PC-3 (cell line): Measurements from ENCODE around the gene CHST11. TPM values are rescaled to one million over a fixed set of nuclear protein-coding genes. Genes with fewer than 3 reads are reported as not detected.

Experiments
- ATAC-seq: fragments of 200-7000 bp; cut with Tn5 transposase; 2 replicates; pipeline ENCODE4 v1.9.1; 2020; ENCODE audit warnings: mild to moderate bottlenecking, moderate library complexity
- BruUV-seq: library from RNA; stranded (reverse); fragments of 400-500 nt; replicated peaks from 2 replicates; lab custom pipeline; 2021; lab: Mats Ljungman, UMichigan
- CTCF ChIA-PET: fragments of 300-600 bp; sonication (Branson Sonifier 250); formaldehyde crosslinking; loops from one replicate; lab custom pipeline; 2022; ENCODE audit warnings: antibody characterized with exemption; lab: Charles Lee
- POLR2A ChIA-PET: fragments of 300-600 bp; sonication (Branson Sonifier 250); formaldehyde crosslinking; loops from one replicate; lab custom pipeline; 2022; ENCODE audit warnings: antibody characterized with exemption; ENCODE audit not compliant: unreplicated experiment; lab: Charles Lee
- DNase-seq: peaks from one replicate; pipeline ENCODE4 v3.0.0-alpha.2; 2015
- H2AFZ ChIP-seq: fragments of 300-600 bp; sonication (generic); 2 replicates; pipeline ENCODE4 v1.6.0; 2016; ENCODE audit warnings: antibody characterized with exemption, low read length
- H3F3A ChIP-seq: fragments of 300-600 bp; sonication (generic); one replicate; pipeline ENCODE4 v1.6.0; 2017; ENCODE audit warnings: antibody characterized with exemption, low read length, control low read depth, mild to moderate bottlenecking; ENCODE audit not compliant: unreplicated experiment
- H3K27ac ChIP-seq: fragments of 300-600 bp; sonication (generic); 2 replicates; pipeline ENCODE4 v1.5.1; 2016; ENCODE audit warnings: mild to moderate bottlenecking, low read length
- H3K27me3 ChIP-seq: fragments of 300-600 bp; sonication (generic); 2 replicates; pipeline ENCODE4 v1.6.1; 2016; ENCODE audit warnings: low read length, mixed read lengths
- H3K36me3 ChIP-seq: fragments of 300-600 bp; sonication (generic); 2 replicates; pipeline ENCODE4 v1.6.1; 2016; ENCODE audit warnings: low read depth, mixed run types, low read length, mixed read lengths
- H3K4me1 ChIP-seq: fragments of 300-600 bp; sonication (generic); 2 replicates; pipeline ENCODE4 v1.5.1; 2016; ENCODE audit warnings: low read length; ENCODE audit not compliant: insufficient read depth
- H3K4me2 ChIP-seq: fragments of 300-600 bp; sonication (generic); 2 replicates; pipeline ENCODE4 v1.6.0; 2016; ENCODE audit warnings: low read length
- H3K4me3 ChIP-seq: fragments of 300-600 bp; sonication (generic); 2 replicates; pipeline ENCODE4 v1.5.1; 2016; ENCODE audit warnings: mild to moderate bottlenecking, low read length, mixed read lengths
- H3K79me2 ChIP-seq: fragments of 300-600 bp; sonication (generic); 2 replicates; pipeline ENCODE4 v1.6.1; 2017; ENCODE audit warnings: low read length, mixed read lengths
- H3K9ac ChIP-seq: fragments of 300-600 bp; sonication (generic); 2 replicates; pipeline ENCODE4 v1.6.0; 2016; ENCODE audit warnings: mild to moderate bottlenecking, low read length
- H3K9me2 ChIP-seq: fragments of 300-600 bp; sonication (generic); replicated peaks from 2 replicates; pipeline ENCODE4 v1.6.1; 2016; ENCODE audit warnings: mixed run types, low read length, mixed read lengths
- H3K9me3 ChIP-seq: fragments of 300-600 bp; sonication (generic); 2 replicates; pipeline ENCODE4 v1.6.1; 2016; ENCODE audit warnings: low read length, mixed read lengths
- H4K20me1 ChIP-seq: fragments of 300-600 bp; sonication (generic); 2 replicates; pipeline ENCODE4 v1.6.1; 2016; ENCODE audit warnings: low read length, mixed read lengths
- CTCF ChIP-seq: fragments of 300-600 bp; sonication (generic); conservative IDR thresholded peaks from 2 replicates; pipeline ENCODE4 v1.5.1; 2017; ENCODE audit warnings: antibody characterized with exemption, low read depth, mild to moderate bottlenecking, low read length
- EZH2 ChIP-seq: fragments of 300-600 bp; sonication (generic); IDR thresholded peaks from one replicate; pipeline ENCODE4 v1.6.1; 2017; ENCODE audit warnings: antibody characterized with exemption, mild to moderate bottlenecking, low read length; ENCODE audit not compliant: unreplicated experiment
- EZH2phosphoT487 ChIP-seq: fragments of 300-600 bp; sonication (generic); IDR thresholded peaks from 2 replicates; pipeline ENCODE4 v1.6.1; 2018; ENCODE audit warnings: mild to moderate bottlenecking, antibody characterized with exemption, low read length, borderline replicate concordance
- intact Hi-C: fragments of 100-400 bp; cut with micrococcal nuclease; formaldehyde crosslinking; loops from 2 replicates; pipeline ENCODE4 v1.9.0; 2023
- total RNA-seq: library from RNA; depleted of rRNA; stranded (reverse); fragments of >200 nt; gene quantifications from 2 replicates; pipeline ENCODE4 v1.2.3, GENCODE V29; 2014

The CHST11 gene
- total RNA-seq, 1 experiment from 2014 or later, result 53.5 TPM

DNA sequence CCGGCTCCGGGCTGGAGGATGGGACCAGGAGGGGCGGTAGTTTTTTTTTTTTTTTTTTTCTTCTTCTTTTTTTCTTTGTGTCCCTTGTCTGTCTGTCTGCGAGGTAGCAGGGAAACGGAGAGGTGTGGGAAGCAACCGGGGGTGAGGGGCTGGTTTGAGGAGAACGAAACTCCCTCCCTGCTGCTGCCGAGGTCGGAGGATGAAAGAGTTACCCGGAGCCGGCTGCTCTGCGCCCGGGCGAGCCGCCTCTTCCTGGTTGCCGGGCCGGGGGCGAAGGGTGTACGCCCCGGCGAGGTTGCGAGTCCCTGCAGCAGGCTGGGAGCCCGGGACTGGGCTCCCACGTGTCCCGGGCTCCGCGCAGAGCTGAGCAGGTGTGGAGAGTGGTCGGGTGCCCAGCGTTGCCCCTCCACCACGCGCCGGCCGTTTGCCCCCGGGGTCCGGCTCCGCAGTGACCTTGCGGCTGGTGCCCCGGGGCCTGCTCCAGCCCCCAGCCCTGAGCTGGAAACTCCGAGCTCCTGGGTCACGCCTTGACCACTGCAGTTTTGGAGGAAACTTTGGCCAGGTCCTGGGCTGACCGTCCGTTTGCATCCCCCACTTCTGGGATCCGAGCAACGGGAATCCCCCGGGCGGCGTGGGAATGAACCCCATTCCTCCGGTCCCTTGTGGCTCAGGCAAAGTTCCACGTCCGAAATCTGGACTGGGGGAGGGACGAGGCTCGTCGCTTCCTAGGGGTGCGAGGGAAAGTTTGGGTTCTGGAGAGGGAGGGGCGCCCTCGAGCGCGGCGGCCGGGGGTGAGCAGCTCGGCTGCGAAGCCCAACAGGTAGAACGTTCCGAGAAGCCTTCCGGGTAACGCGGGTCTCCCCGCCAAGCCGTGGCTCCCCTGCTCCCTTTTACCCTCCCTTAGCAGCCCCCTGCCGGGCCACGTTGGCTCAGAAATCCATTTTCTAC lies 1.3 kb downstream of the CHST11 start:
- H3F3A ChIP-seq, result no peaks in the 10 kb centered on the region
- intact Hi-C loops, result loop anchor here (1.0 to 10.0 kb wide), 5 partner anchors 77 to 419 kb away; no protein-coding TSS in a partner anchor
- H3K9me3 ChIP-seq, result no peaks in the 10 kb centered on the region
- H3K79me2 ChIP-seq, result peaks cover 53% of the 10 kb centered on the region
- peak overlapping the region; percentile 95 for H2AFZ ChIP-seq
- no peaks in the 10 kb centered on the region for H3K9me2 ChIP-seq
- H3K27me3 ChIP-seq, result no peaks in the 10 kb centered on the region
- CTCF ChIA-PET, result interaction anchor here (0.5 to 1.1 kb wide), 4 partner anchors 76 to 311 kb away, joined by 3 to 7 read pairs (median 4); no protein-coding TSS in a partner anchor
- peak overlapping the region; percentile 70 for H3K9ac ChIP-seq
- TF ChIP-seq EZH2, result no peak
- peaks cover 46% of the 10 kb centered on the region for H3K4me1 ChIP-seq
- DNase-seq (peak; percentile 30), ATAC-seq (peak; percentile 14)
- H3K4me2 ChIP-seq, result peak overlapping the region; percentile 96
- POLR2A ChIA-PET, result no interaction called here
- no peaks in the 10 kb centered on the region for H4K20me1 ChIP-seq
- no TSS peak for BruUV-seq
- H3K27ac ChIP-seq, result no peak overlapping the region
- H3K4me3 ChIP-seq, result peak overlapping the region; percentile 94
- H3K36me3 ChIP-seq, result no peaks in the 10 kb centered on the region

- ChIA-PET CTCF (no interaction called here), POLR2A (no interaction called here)
- peaks cover 60% of the 10 kb centered on the region for H3K79me2 ChIP-seq
- peak overlapping the region; percentile 96 for H3K4me2 ChIP-seq
- BruUV-seq, result TSS peak; percentile 32
- no peaks in the 10 kb centered on the region for H3K9me2 ChIP-seq
- ATAC-seq, result no peak
- no peaks in the 10 kb centered on the region for H4K20me1 ChIP-seq
- H3K9ac ChIP-seq, result peak overlapping the region; percentile 70; the same call in 1 of the 2 replicates
- no peaks in the 10 kb centered on the region for H3K9me3 ChIP-seq
- no peak for DNase-seq
- no peaks in the 10 kb centered on the region for H3F3A ChIP-seq
- no peak for TF ChIP-seq EZH2phosphoT487
- TF ChIP-seq CTCF, result no peak
- no peak for TF ChIP-seq EZH2
- H3K27ac ChIP-seq, result no peak overlapping the region
- H3K4me3 ChIP-seq, result peak overlapping the region; percentile 94
- peaks cover 47% of the 10 kb centered on the region for H3K4me1 ChIP-seq
- intact Hi-C loops, result loop anchor here (5.0 to 10.0 kb wide), 2 partner anchors 213 to 336 kb away; no protein-coding TSS in a partner anchor
- no peaks in the 10 kb centered on the region for H3K27me3 ChIP-seq
- H2AFZ ChIP-seq, result peak overlapping the region; percentile 95; the same call in 1 of the 2 replicates
- no peaks in the 10 kb centered on the region for H3K36me3 ChIP-seq
These were observed 2.1 kb downstream of the CHST11 start for GRCh38 chr12:104458694-104459367.

- ATAC-seq (no peak), DNase-seq (no peak)
- Histone ChIP-seq H3K9me2 (no peaks in the 10 kb centered on the region), H3K27ac (no peak overlapping the region), H3K79me2 (peaks cover 64% of the 10 kb centered on the region), H3K36me3 (no peaks in the 10 kb centered on the region), H3K27me3 (no peaks in the 10 kb centered on the region), H3F3A (no peaks in the 10 kb centered on the region), H3K9ac (no peak overlapping the region), H3K9me3 (no peaks in the 10 kb centered on the region), H3K4me3 (peak overlapping the region; percentile 94), H2AFZ (no peak overlapping the region), H3K4me2 (peak overlapping the region; percentile 96), H4K20me1 (no peaks in the 10 kb centered on the region), H3K4me1 (peaks cover 46% of the 10 kb centered on the region)
- POLR2A ChIA-PET, result no interaction called here
- intact Hi-C loops, result loop anchor here (5.0 to 10.0 kb wide), 2 partner anchors 213 to 335 kb away; no protein-coding TSS in a partner anchor
- TF ChIP-seq EZH2phosphoT487 (no peak), EZH2 (no peak), CTCF (no peak)
- CTCF ChIA-PET, result no interaction called here
- BruUV-seq, result no TSS peak
These were observed 2.7 kb downstream of the CHST11 start for GRCh38 chr12:104459368-104459909.
